ENCODE measurements around the gene DLL4.
"Not testable (repeated sequence)": the region's sequence is repeated elsewhere in the genome, so short reads cannot be mapped to it uniquely, and the experiment has no call there.

DLL4 gene

GRCh38 chr15:40941528-40942336 lies 12.6 kb downstream of the DLL4 start:
- DNase-seq (ENCODE audit: low read depth in 2 of 2): peak; percentile 50 to 52

DNA sequence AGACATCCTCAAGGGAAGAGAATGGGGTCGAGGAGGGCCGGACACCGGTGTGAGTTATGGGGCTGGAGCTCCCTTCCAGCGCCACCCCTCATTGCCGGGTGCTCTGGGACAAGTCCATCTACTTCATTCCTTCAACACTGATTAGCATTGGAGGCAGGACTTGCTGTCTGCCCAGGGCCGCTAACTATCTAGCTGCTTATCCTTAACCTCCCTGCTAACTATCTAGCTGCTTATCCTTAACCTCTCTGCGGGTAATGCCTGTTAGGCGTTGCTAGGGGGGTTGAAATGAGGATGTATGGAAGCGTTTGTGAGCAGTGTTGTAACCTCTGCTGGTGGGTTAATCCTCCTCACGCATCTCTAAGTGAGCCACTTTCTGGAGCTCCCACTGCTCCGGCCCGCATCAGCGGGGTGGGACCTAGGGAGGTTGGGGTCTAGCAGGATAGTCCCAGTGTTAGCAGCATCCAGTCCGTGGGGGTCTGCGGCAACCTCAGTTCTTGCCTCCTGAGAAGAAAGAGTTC lies 13.3 kb downstream of the DLL4 start:
- no peak for DNase-seq (ENCODE audit: low read depth in 2 of 2)

GRCh38 chr15:40942878-40943277 lies 13.7 kb downstream of the DLL4 start:
- DNase-seq (ENCODE audit: low read depth in 2 of 2): no peak

DNA sequence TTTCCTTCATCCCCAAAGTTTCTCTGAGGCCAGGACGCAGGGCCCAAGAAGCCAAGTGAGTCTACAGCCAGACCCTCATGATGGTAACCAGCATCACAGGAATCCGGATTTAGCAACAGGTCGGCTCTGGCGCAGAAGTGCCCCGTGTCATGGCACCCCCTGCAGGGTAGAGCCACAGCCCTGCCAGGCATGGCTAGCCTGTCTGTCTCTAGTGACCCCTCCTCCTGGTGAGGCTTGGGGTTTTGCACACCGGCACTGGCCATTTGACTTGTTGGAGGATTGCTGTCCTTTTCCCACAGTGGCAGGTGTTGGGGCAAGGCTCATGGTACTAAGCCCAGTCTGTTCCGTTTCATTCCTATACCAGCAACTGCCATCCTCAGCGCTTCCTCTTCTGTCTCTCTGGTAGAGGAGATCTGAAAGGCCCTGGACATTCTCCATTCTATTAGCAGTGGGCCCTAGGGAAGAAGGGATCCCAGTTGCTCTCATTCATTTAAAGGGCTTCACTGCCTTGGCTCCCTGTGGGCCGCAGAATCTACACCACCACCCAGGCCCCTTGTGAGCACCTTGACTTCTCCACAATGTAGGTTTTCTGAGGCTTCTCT lies 14.7 kb downstream of the DLL4 start:
- DNase-seq (ENCODE audit: low read depth in 2 of 2): no peak

DNA sequence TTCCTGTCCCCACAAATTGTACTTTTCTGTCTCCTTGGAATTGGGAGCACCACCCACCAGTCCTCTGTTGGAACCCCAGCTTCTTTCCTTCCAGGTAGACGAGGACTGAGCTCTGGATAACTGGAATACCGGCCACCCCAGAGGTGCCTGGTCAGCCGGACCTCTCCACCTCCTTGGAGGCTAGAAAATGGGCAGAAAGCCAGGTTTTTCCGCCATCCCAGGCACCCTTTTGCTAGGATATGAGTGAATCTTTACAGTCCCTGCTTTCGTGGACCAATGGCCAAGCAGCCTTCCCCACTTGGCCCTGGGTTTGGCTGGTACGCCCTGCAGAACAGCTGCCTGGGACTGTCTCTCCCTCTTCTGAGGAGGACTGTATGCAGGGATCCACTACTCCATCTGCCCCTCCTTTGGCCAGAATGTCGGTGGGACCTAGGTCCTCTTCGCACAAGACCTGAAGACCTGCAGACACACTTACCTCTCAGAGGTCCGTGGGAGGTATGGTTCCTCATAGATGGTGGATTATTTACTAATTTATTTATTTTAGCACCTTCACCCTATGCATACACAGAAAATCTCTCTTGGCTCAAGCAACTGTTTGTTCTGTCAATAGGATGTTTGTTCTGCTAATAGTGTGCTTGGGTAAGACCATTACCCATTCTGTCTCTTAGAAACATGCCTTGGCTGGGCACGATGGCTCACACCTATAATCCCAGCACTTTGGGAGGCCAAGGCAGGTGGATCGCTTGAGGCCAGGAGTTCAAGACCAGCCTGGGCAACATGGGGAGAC lies 15.6 kb downstream of the DLL4 start:
- DNase-seq (ENCODE audit: low read depth in 2 of 2): no peak

GRCh38 chr15:40948706-40949473 lies 19.8 kb downstream of the DLL4 start:
- DNase-seq (ENCODE audit: low read depth in 2 of 2): no peak

DNA sequence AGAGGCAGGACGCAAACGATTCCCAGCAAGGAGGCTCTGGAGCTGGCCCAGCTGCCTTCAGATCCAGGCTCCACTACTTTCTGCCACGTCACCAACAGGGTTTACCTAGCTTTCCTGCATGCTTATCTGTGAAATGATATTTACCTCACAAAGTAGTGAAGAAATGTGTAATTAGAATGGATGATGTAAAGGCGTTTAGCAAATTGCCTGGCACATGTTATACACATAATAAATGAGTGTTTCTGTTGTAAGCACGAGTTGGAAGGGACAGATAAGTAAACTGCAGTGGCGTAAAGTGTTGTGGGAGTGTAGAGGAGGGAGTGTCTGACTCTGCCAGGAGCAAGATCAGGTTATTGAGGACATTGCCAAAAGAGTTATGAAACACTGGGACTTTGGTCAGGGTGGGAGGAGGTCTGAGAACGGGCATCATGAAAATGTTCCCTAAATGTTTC lies 20.6 kb downstream of the DLL4 start:
- DNase-seq (ENCODE audit: low read depth in 2 of 2): no peak

DNA sequence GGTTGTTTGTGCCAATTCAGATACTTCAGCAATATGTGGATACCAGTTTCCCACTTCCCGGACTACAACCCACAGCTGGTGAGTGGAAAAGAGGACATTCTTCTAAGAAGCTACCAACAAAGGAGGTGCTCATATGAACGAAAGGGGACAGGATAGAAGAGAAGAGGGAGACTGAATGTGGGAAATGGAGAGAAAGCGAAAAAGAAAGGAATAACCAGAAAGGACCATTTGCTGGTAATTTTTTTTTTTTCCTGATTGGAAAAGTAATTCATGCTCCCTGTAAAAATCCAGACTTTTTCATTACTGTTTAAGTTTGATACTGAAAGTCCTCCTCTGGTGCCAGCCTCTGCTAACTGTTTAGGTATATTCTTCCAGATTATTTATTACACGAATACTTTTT lies 22.6 kb downstream of the DLL4 start:
- DNase-seq (ENCODE audit: low read depth in 2 of 2): no peak

GRCh38 chr15:40952301-40952900 lies 23.3 kb downstream of the DLL4 start:
- no peak for DNase-seq (ENCODE audit: low read depth in 2 of 2)

DNA sequence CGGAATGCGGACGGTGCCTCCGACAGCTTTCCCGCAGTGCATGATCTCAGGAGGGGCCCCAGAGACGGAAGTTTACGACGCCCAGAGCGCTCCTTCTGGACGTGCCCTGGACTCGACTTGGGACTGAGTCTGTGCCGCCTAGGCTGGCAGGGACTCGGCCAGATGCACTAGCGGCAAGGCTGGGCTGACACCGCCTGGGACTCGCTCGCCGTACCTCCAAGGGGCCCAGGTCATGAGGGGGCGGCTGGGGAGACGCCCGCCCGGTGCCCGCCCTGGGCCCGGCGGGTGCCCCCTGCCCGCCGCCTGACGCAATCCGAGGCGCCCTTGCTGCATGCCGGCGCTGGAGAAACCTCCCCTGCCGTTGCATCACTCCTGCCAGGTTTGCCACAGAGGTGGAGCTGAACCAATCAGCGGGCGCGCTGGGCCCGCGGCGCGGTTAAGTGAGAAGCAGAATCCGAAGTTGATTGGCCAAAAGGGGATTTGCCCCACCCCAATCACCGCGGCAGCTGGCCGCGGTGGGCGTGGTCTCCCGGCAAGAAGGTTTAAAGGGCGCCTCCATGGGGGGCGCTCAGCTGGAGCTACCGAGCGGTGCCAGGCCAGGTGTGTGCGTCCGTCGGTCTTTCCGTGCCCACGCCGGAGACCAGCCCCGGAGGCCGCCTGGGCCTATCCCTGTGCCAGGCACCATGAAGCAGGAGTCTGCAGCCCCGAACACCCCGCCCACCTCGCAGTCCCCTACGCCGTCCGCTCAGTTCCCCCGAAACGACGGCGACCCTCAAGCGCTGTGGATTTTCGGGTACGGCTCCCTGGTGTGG lies 24.0 kb downstream of the DLL4 start, which contains the start of gene CHAC1:
Gene CHAC1, plus strand, starts transcription at position 571 of the 812 bp plus-strand sequence. Its CDS starts 113 bp downstream, at position 684.
- peak; percentile 96 for DNase-seq (ENCODE audit: low read depth in 2 of 2)

GRCh38 chr15:40953713-40954074 lies 24.6 kb downstream of the DLL4 start:
- no peak for DNase-seq (ENCODE audit: low read depth in 2 of 2)

DNA sequence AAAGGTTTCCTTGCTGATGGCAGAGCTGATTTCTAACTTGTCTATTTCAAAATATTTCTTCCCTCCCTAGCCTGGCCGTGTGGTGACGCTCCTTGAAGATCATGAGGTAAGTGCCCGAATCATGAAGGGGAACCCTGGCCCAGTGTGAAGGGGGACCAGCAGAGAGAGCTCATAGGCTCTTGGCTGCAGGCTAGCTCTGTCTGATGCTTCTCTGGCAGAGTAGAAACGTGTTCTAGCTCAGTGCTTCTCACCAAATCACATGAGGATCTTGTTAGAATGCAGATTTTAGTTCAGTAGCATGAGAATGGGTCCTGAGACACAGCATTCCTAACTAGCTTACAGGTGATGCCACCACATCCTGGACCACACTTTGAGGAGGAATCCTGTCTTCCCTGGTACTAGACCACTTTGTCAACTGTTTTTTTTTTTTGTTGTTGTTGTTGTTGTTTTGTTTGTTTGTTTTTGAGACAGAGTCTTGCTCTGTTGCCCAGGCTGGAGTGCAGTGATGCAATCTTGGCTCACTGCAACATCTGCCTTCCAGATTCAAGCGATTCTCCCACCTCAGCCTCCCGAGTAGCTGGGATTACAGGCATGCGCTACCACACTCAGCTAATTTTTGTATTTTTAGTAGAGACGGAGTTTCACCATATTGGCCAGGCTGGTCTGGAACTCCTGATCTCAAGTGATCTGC lies 25.2 kb downstream of the DLL4 start:
- DNase-seq (ENCODE audit: low read depth in 2 of 2): not testable (repeated sequence)

DNA sequence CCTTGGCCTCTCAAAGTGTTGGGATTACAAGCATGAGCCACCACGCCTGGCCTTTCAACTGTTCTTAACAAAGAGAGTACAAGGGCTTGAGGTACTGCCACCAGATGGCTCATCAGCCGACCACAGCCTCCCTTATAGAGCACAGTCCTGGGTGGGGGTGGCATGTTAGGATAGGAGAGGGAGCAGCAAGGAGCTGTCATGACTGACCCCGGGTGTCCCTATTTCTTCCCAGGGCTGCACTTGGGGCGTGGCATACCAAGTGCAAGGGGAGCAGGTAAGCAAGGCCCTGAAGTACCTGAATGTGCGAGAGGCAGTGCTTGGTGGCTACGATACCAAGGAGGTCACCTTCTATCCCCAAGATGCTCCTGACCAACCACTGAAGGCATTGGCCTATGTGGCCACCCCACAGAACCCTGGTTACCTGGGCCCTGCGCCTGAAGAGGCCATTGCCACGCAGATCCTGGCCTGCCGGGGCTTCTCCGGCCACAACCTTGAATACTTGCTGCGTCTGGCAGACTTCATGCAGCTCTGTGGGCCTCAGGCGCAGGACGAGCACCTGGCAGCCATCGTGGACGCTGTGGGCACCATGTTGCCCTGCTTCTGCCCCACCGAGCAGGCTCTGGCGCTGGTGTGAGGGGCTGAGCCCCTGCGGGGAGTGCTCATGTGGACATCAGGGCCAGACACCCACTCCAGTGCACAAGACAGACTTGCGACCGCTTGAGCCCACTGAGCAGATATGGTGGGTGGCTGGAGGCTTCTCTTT lies 26.2 kb downstream of the DLL4 start:
- DNase-seq (ENCODE audit: low read depth in 2 of 2): no peak

DNA sequence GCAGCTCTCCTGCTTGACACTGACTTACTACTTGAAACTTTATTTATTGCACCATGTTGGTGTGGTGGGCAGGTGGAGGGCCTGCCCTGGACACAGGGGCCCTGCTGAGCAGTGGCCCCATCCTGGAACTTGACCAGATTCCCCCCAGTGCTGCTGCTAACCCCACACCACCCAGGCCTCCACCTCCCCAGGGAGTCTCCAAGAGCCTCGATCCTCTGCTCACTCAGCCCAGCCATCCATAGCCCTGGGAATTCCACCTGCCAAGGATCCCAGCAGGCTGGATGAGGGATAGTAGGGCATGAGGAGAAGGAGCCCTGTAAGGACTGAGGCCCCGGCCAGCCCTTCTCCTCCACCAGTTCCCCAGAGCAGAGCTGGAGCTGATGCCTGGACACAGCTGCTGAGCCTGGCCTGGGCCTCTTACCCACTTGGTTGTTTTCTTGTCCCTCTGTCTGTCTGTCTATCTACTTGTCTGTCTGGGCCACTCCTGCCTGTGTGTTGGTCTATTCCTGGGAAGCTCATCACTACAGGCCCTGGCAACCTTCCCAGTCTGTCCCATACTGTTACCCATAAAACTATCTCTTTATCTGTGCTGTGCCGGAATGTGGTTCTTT lies 26.9 kb downstream of the DLL4 start:
- DNase-seq (ENCODE audit: low read depth in 2 of 2): no peak

DNA sequence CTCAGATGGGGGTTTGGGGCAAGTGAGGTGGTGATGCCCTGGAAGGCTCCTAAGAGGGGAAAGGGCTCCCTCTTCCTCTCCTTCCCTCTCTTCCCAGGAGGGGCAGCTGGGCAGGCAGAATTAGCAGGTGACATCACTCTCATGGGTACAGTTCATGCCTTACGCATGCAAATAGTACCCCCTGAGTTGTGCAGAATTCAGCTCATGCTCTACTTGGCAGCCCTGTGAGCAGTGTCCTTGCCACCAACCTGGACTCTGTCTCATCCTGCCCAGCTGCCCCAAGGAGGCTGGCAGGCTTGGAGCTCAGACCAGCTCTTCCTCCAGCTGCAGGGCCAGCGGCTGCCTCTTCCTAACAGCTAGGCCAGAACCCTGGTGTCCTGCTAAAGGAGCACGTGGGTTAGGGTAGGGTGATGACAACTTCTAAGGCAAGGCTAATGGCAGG lies 27.4 kb downstream of the DLL4 start:
- no peak for DNase-seq (ENCODE audit: low read depth in 2 of 2)

- no peak for DNase-seq (ENCODE audit: low read depth in 2 of 2)
Measured at GRCh38 chr15:40957041-40957555, 28.0 kb downstream of the DLL4 start.

DNA sequence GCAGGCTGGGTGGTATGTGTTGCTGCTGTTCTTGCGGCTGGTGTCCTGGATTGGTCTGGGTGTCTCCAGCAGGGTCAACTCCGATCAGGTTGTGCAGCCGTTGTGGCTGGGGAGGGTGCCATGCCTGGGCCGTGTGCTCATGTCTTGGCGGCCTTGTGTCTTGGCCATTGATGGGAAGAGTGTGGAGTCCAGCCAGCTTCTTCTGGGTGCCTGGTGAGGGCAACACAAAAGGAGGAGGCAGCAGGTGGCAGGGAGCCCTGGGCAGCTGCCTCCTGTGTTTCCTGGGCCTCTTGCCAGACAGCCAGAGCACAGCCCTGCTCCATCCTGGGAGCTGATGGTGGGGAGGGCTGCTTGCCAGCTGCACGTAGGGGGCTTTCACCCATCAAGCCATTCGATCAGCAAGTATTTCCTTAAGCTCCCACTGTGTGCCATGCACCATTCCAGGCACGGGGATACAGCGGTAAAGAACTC lies 28.5 kb downstream of the DLL4 start:
- no peak for DNase-seq (ENCODE audit: low read depth in 2 of 2)

- DNase-seq (ENCODE audit: low read depth in 2 of 2): no peak
Measured at GRCh38 chr15:40958146-40958545, 29.0 kb downstream of the DLL4 start.
